Spleen (tissue), 11 donors: ENCODE data around the gene RTL3. TPM values are rescaled to one million over a fixed set of nuclear protein-coding genes. Genes with fewer than 3 reads are reported as not detected.
"Not testable (repeated sequence)": the region's sequence is repeated elsewhere in the genome, so short reads cannot be mapped to it uniquely, and the experiment has no call there.

ENCODE experiments used
- DNase-seq: peaks from one replicate; pipeline ENCODE4 v3.0.0-alpha.2; 2020
- H3K27ac ChIP-seq, 8 donors: fragments of 200-600 bp; sonication (generic) in 7 of 8; 1 replicate in 4 of 8; 2 replicates in 4 of 8; pipeline versions ENCODE4 v1.5.0 to v1.8.0; 2016 to 2021; ENCODE audit warnings: inconsistent platforms in 4 of 8, mild to moderate bottlenecking in 4 of 8, moderate library complexity in 1 of 8
- H3K27me3 ChIP-seq, 7 donors: fragments of 200-600 bp; sonication (generic) in 6 of 7; replicated peaks in 1 of 7; 1 replicate in 4 of 7; 2 replicates in 3 of 7; pipeline versions ENCODE4 v1.5.0 to v1.8.0; 2016 to 2021; ENCODE audit warnings: inconsistent platforms in 3 of 7, mild to moderate bottlenecking in 1 of 7
- H3K36me3 ChIP-seq, 6 donors: fragments of 200-600 bp; sonication (generic) in 5 of 6; 1 replicate in 4 of 6; 2 replicates in 2 of 6; pipeline versions ENCODE4 v1.5.0 to v1.8.0; 2016 to 2021; ENCODE audit warnings: inconsistent platforms in 2 of 6
- H3K4me1 ChIP-seq, 6 donors: fragments of 200-600 bp; sonication (generic) in 5 of 6; 1 replicate in 3 of 6; 2 replicates in 3 of 6; pipeline versions ENCODE4 v1.5.0 to v1.8.0; 2016 to 2021; ENCODE audit warnings: inconsistent platforms in 3 of 6
- H3K4me3 ChIP-seq, 8 donors: fragments of 200-600 bp; sonication (generic) in 7 of 8; 1 replicate in 4 of 8; 2 replicates in 4 of 8; pipeline versions ENCODE4 v1.5.0 to v1.8.0; 2016 to 2021; ENCODE audit warnings: inconsistent platforms in 4 of 8, mild to moderate bottlenecking in 4 of 8, moderate library complexity in 2 of 8
- H3K9me3 ChIP-seq, 8 donors: fragments of 200-600 bp; sonication (generic) in 7 of 8; 1 replicate in 4 of 8; 2 replicates in 4 of 8; pipeline versions ENCODE4 v1.5.0 to v1.8.0; 2016 to 2021; ENCODE audit warnings: inconsistent platforms in 4 of 8
- CTCF ChIP-seq, 11 experiments: fragments of 200-600 bp in 7 of 11; fragments of 450-650 bp in 4 of 11; sonication (generic) in 4 of 11; IDR thresholded peaks in 8 of 11; conservative IDR thresholded peaks in 3 of 11; 1 replicate in 7 of 11; 2 replicates in 4 of 11; pipeline versions ENCODE4 v1.4.0 to v1.8.0; 2016 to 2021; ENCODE audit warnings: antibody characterized with exemption in 11 of 11, inconsistent platforms in 4 of 11, mild to moderate bottlenecking in 1 of 11
- POLR2A ChIP-seq, 3 donors: fragments of 450-650 bp; IDR thresholded peaks; one replicate each; pipeline ENCODE4 v1.5.1; 2017; ENCODE audit warnings: antibody characterized with exemption in 3 of 3, mild to moderate bottlenecking in 1 of 3
- POLR2AphosphoS5 ChIP-seq, 3 donors: sonication (generic); formaldehyde crosslinking; IDR thresholded peaks; one replicate each; pipeline ENCODE4 v1.5.1; 2017; ENCODE audit warnings: antibody characterized with exemption in 3 of 3
- WGBS, 5 donors: extraction: QIAGEN DNeasy Blood & Tissue Kit in 3 of 5; methylation state at CpG; one replicate each; pipeline versions ENCODE4 v1.1.5 to v1.1.7; 2013 to 2018; 5-methylcytosine and 5-hydroxymethylcytosine counted together
- intact Hi-C: fragments of 100-400 bp; cut with DNase I; formaldehyde crosslinking; loops from one replicate; pipeline ENCODE4 v1.15.0; 2023; ENCODE audit warnings: low total_unique reads
- polyA plus RNA-seq, 3 donors: library from polyadenylated mRNA; stranded (reverse); fragments of 200-250 nt; gene quantifications; one replicate each; pipeline ENCODE4 v1.2.1, GENCODE V29; 2013
- total RNA-seq, 7 donors: library from RNA; depleted of rRNA in 3 of 7; stranded (reverse); fragments of >200 nt in 3 of 7; fragmentation: NEBNext Ultra II Directional in 4 of 7; extraction: Animal tissue kit (Norgen Biotek cat#: 25700) in 4 of 7; gene quantifications; one replicate each; pipeline versions ENCODE4 v1.1.0 to v1.2.1, GENCODE V29; 2016 to 2021
- donor health status: healthy with polysubstance abuse.
- donor health status: DM: no; HTN: no; CAD: no; lungs with moderate emphysema.
- donor health status: DM: no; HTN: no; CAD: no.
- donor health status: Bipolar disorder and iron deficiency.
- donor health status: healthy.
- donor health status: DM: no; HTN: no; CAD: no.
- donor health status: DM: yes; HTN: yes; CAD: no.

The RTL3 gene
- total and polyA plus RNA-seq, 10 donors: 0.03 TPM; not detected in 8

GRCh38 chrX:78643096-78643495, 16.0 kb downstream of the RTL3 start:
- Histone ChIP-seq H3K4me3 (no peak overlapping the region), H3K27ac (no peak overlapping the region), H3K4me1 (no peaks in the 10 kb centered on the region), H3K9me3 (peaks cover 0 to 21% (median 10%) of the 10 kb centered on the region in 8 donors), H3K36me3 (no peaks in the 10 kb centered on the region), H3K27me3 (peaks cover 0 to 9% (median 0%) of the 10 kb centered on the region in 7 donors)
- whole genome bisulfite sequencing, 5 donors: 30 to 80% (median 67%) methylated on average over 1 of the region's 1 CpG
- DNase-seq: no peak
- intact Hi-C loops: no loop called here
- TF ChIP-seq POLR2A (IDR thresholded peaks at IDR 0.05) (no peak), CTCF (IDR thresholded peaks at IDR 0.05 in 8 of 11, conservative IDR thresholded peaks at IDR 0.05 in 3 of 11) (no peak), POLR2AphosphoS5 (IDR thresholded peaks at IDR 0.05) (no peak)

- H3K27me3 ChIP-seq, H3K36me3 ChIP-seq, intact Hi-C loops, H3K4me1 ChIP-seq, H3K4me3 ChIP-seq, DNase-seq, H3K27ac ChIP-seq: not testable (repeated sequence)
- 76 to 94% (median 88%) methylated on average over 1 of the region's 1 CpG for WGBS, 5 donors
- peaks cover 2 to 19% (median 12%) of the 10 kb centered on the region in 8 donors for H3K9me3 ChIP-seq
Observed at GRCh38 chrX:78636096-78636495, 23.0 kb downstream of the RTL3 start.

GRCh38 chrX:78624962-78625909, 33.9 kb downstream of the RTL3 start:
- H3K4me3 ChIP-seq: no peak overlapping the region
- intact Hi-C loops: no loop called here
- no peak overlapping the region for H3K27ac ChIP-seq
- no peak for DNase-seq
- H3K36me3 ChIP-seq: no peaks in the 10 kb centered on the region
- H3K27me3 ChIP-seq: peaks cover 0 to 7% (median 0%) of the 10 kb centered on the region in 7 donors
- 18 to 34% (median 25%) methylated on average over 2 of the region's 2 CpGs for WGBS, 5 donors
- no peaks in the 10 kb centered on the region for H3K4me1 ChIP-seq
- peaks cover 0 to 11% (median 0%) of the 10 kb centered on the region in 8 donors for H3K9me3 ChIP-seq
- TF ChIP-seq POLR2AphosphoS5 (IDR thresholded peaks at IDR 0.05) (no peak), CTCF (IDR thresholded peaks at IDR 0.05 in 8 of 11, conservative IDR thresholded peaks at IDR 0.05 in 3 of 11) (no peak), POLR2A (IDR thresholded peaks at IDR 0.05) (no peak)

GRCh38 chrX:78624426-78624825, 34.7 kb downstream of the RTL3 start:
- intact Hi-C loops: no loop called here
- no peak overlapping the region for H3K27ac ChIP-seq
- H3K36me3 ChIP-seq: no peaks in the 10 kb centered on the region
- 31 to 100% (median 82%) methylated on average over 1 of the region's 1 CpG for WGBS, 5 donors
- H3K27me3 ChIP-seq: peaks cover 0 to 7% (median 0%) of the 10 kb centered on the region in 7 donors
- TF ChIP-seq POLR2AphosphoS5 (IDR thresholded peaks at IDR 0.05) (no peak), CTCF (IDR thresholded peaks at IDR 0.05 in 8 of 11, conservative IDR thresholded peaks at IDR 0.05 in 3 of 11) (no peak), POLR2A (IDR thresholded peaks at IDR 0.05) (no peak)
- no peaks in the 10 kb centered on the region for H3K4me1 ChIP-seq
- H3K9me3 ChIP-seq: peaks cover 0 to 9% (median 0%) of the 10 kb centered on the region in 8 donors
- no peak overlapping the region for H3K4me3 ChIP-seq
- DNase-seq: no peak
